Fibroblast of skin of scalp (primary cell): ENCODE measurements around the gene RARB.

Source experiments
- DNase-seq: peaks from one replicate; pipeline ENCODE4 v3.0.0-alpha.2; 2013

The RARB gene

GRCh38 chr3:25611193-25611592, 183.1 kb downstream of the RARB start:
- no peak for DNase-seq

GRCh38 chr3:25618028-25618427, 190.0 kb downstream of the RARB start:
- no peak for DNase-seq

GRCh38 chr3:25619382-25619781, 191.3 kb downstream of the RARB start:
- no peak for DNase-seq

GRCh38 chr3:25620493-25620892, 192.4 kb downstream of the RARB start:
- DNase-seq, result no peak

- DNase-seq, result no peak
Measured at GRCh38 chr3:25621087-25621486, 193.0 kb downstream of the RARB start.

GRCh38 chr3:25631989-25632388, 203.9 kb downstream of the RARB start:
- no peak for DNase-seq

GRCh38 chr3:25633919-25634318, 205.9 kb downstream of the RARB start:
- no peak for DNase-seq

GRCh38 chr3:25635038-25635437, 207.0 kb downstream of the RARB start:
- DNase-seq, result no peak
